Karpas-422 (cell line): ENCODE results near the gene DCST2. TPM values are rescaled to one million over a fixed set of nuclear protein-coding genes. Genes with fewer than 3 reads are reported as not detected.

Experiments
- DNase-seq: peaks from one replicate; pipeline ENCODE4 v3.0.0-alpha.2; 2015
- H2AFZ ChIP-seq: fragments of 200-600 bp; sonication (generic); 2 replicates; pipeline ENCODE4 v1.6.1; 2014; ENCODE audit warnings: antibody characterized with exemption, low read length, mixed read lengths
- H3K27ac ChIP-seq: fragments of 200-600 bp; sonication (generic); 2 replicates; pipeline ENCODE4 v1.5.1; 2014; ENCODE audit warnings: mild to moderate bottlenecking, low read length, moderate library complexity
- H3K27me3 ChIP-seq: fragments of 200-600 bp; sonication (generic); 2 replicates; pipeline ENCODE4 v1.6.1; 2014; ENCODE audit warnings: low read length, mixed read lengths
- H3K36me3 ChIP-seq: fragments of 200-600 bp; sonication (generic); 2 replicates; pipeline ENCODE4 v1.6.1; 2014; ENCODE audit warnings: low read length, mixed read lengths; ENCODE audit not compliant: insufficient read depth
- H3K4me1 ChIP-seq: fragments of 200-600 bp; sonication (generic); 2 replicates; pipeline ENCODE4 v1.6.1; 2014; ENCODE audit warnings: mild to moderate bottlenecking, low read length, mixed read lengths
- H3K4me2 ChIP-seq: fragments of 200-600 bp; sonication (generic); 2 replicates; pipeline ENCODE4 v1.6.1; 2014; ENCODE audit warnings: low read length, low read depth, mild to moderate bottlenecking; ENCODE audit not compliant: poor library complexity, severe bottlenecking
- H3K4me3 ChIP-seq: fragments of 200-600 bp; sonication (generic); 2 replicates; pipeline ENCODE4 v1.5.1; 2014; ENCODE audit warnings: mild to moderate bottlenecking, antibody characterized with exemption, low read length, mixed read lengths
- H3K79me2 ChIP-seq: fragments of 200-600 bp; sonication (generic); 2 replicates; pipeline ENCODE4 v1.6.1; 2014; ENCODE audit warnings: mild to moderate bottlenecking, low read length, mixed read lengths
- H3K9ac ChIP-seq: fragments of 200-600 bp; sonication (generic); 2 replicates; pipeline ENCODE4 v1.6.0; 2014; ENCODE audit warnings: low read length
- H3K9me2 ChIP-seq: fragments of 200-600 bp; sonication (generic), shearing (Covaris generic); replicated peaks from 2 replicates; pipeline ENCODE4 v1.6.0; 2014; ENCODE audit warnings: mild to moderate bottlenecking, low read length, moderate library complexity; ENCODE audit not compliant: insufficient read depth
- H3K9me3 ChIP-seq: fragments of 300-700, 200-600 bp; sonication (generic); 2 replicates; pipeline ENCODE4 v1.6.1; 2014; ENCODE audit warnings: low read length, mixed read lengths
- H4K20me1 ChIP-seq: fragments of 200-600 bp; sonication (generic); 2 replicates; pipeline ENCODE4 v1.6.1; 2014; ENCODE audit warnings: mild to moderate bottlenecking, antibody characterized with exemption, low read length, low read depth; ENCODE audit not compliant: insufficient read depth
- total RNA-seq: library from RNA; depleted of rRNA; stranded (reverse); fragments of >200 nt; shearing (Covaris generic); gene quantifications from 2 replicates; pipeline ENCODE4 v1.2.3, GENCODE V29; 2014; ENCODE audit warnings: low replicate concordance

Gene DCST2
- total RNA-seq, 1 experiment from 2014 or later, result 3.5 TPM

- Histone ChIP-seq H3K9ac (no peak overlapping the region), H3K79me2 (no peaks in the 10 kb centered on the region), H3K27me3 (no peaks in the 10 kb centered on the region), H3K9me3 (no peaks in the 10 kb centered on the region), H2AFZ (no peak overlapping the region), H4K20me1 (no peaks in the 10 kb centered on the region), H3K4me2 (no peak overlapping the region), H3K36me3 (no peaks in the 10 kb centered on the region), H3K4me3 (no peak overlapping the region), H3K9me2 (no peaks in the 10 kb centered on the region), H3K27ac (no peak overlapping the region), H3K4me1 (no peaks in the 10 kb centered on the region)
- no peak for DNase-seq
These were observed 5.2 kb upstream of the DCST2 start for GRCh38 chr1:155038602-155039307.

GRCh38 chr1:155037851-155038441 lies 4.4 kb upstream of the DCST2 start:
- Histone ChIP-seq H3K4me1 (no peaks in the 10 kb centered on the region), H4K20me1 (no peaks in the 10 kb centered on the region), H3K9me2 (no peaks in the 10 kb centered on the region), H3K9me3 (no peaks in the 10 kb centered on the region), H3K36me3 (no peaks in the 10 kb centered on the region), H3K27ac (no peak overlapping the region), H3K79me2 (no peaks in the 10 kb centered on the region), H2AFZ (no peak overlapping the region), H3K9ac (no peak overlapping the region), H3K27me3 (no peaks in the 10 kb centered on the region), H3K4me2 (no peak overlapping the region), H3K4me3 (no peak overlapping the region)
- DNase-seq, result no peak

GRCh38 chr1:155037043-155037442 lies 3.5 kb upstream of the DCST2 start:
- Histone ChIP-seq H3K9ac (no peak overlapping the region), H3K79me2 (no peaks in the 10 kb centered on the region), H2AFZ (no peak overlapping the region), H3K27ac (no peak overlapping the region), H4K20me1 (no peaks in the 10 kb centered on the region), H3K4me1 (no peaks in the 10 kb centered on the region), H3K4me2 (no peak overlapping the region), H3K9me3 (no peaks in the 10 kb centered on the region), H3K9me2 (no peaks in the 10 kb centered on the region), H3K4me3 (no peak overlapping the region), H3K36me3 (no peaks in the 10 kb centered on the region), H3K27me3 (no peaks in the 10 kb centered on the region)
- no peak for DNase-seq

- no peaks in the 10 kb centered on the region for H4K20me1 ChIP-seq
- H3K79me2 ChIP-seq, result no peaks in the 10 kb centered on the region
- no peaks in the 10 kb centered on the region for H3K36me3 ChIP-seq
- no peak overlapping the region for H3K9ac ChIP-seq
- DNase-seq, result no peak
- no peaks in the 10 kb centered on the region for H3K9me3 ChIP-seq
- no peak overlapping the region for H3K27ac ChIP-seq
- H2AFZ ChIP-seq, result no peak overlapping the region
- no peaks in the 10 kb centered on the region for H3K4me1 ChIP-seq
- H3K9me2 ChIP-seq, result no peaks in the 10 kb centered on the region
- H3K27me3 ChIP-seq, result no peaks in the 10 kb centered on the region
- H3K4me2 ChIP-seq, result no peak overlapping the region
- H3K4me3 ChIP-seq, result no peak overlapping the region
These were observed 2.4 kb upstream of the DCST2 start for GRCh38 chr1:155035936-155036335.

- no peaks in the 10 kb centered on the region for H3K36me3 ChIP-seq
- H3K9ac ChIP-seq, result no peak overlapping the region
These were observed 982 bp upstream of the DCST2 start for GRCh38 chr1:155034318-155035208.

GRCh38 chr1:155032886-155033285 lies 695 bp downstream of the DCST2 start:
- H3K27ac ChIP-seq, result no peak overlapping the region

More at GRCh38 chr1:155034318-155035208, 982 bp upstream of the DCST2 start:
- Histone ChIP-seq H3K79me2 (no peaks in the 10 kb centered on the region), H3K9me2 (no peaks in the 10 kb centered on the region), H4K20me1 (no peaks in the 10 kb centered on the region), H3K4me3 (no peak overlapping the region), H2AFZ (no peak overlapping the region), H3K4me1 (no peaks in the 10 kb centered on the region), H3K9me3 (no peaks in the 10 kb centered on the region), H3K27ac (no peak overlapping the region), H3K4me2 (no peak overlapping the region), H3K27me3 (no peaks in the 10 kb centered on the region)
- no peak for DNase-seq

GRCh38 chr1:155030899-155031298 lies 2.7 kb downstream of the DCST2 start:
- Histone ChIP-seq H3K36me3 (no peaks in the 10 kb centered on the region), H4K20me1 (no peaks in the 10 kb centered on the region), H3K27ac (no peak overlapping the region), H3K9ac (no peak overlapping the region), H3K4me1 (no peaks in the 10 kb centered on the region), H3K9me3 (no peaks in the 10 kb centered on the region), H3K4me2 (no peak overlapping the region), H3K79me2 (no peaks in the 10 kb centered on the region), H3K9me2 (no peaks in the 10 kb centered on the region), H2AFZ (no peak overlapping the region), H3K4me3 (no peak overlapping the region), H3K27me3 (no peaks in the 10 kb centered on the region)
- DNase-seq, result no peak

More at GRCh38 chr1:155032886-155033285, 695 bp downstream of the DCST2 start:
- Histone ChIP-seq H3K27me3 (no peaks in the 10 kb centered on the region), H3K4me2 (no peak overlapping the region), H3K9me3 (no peaks in the 10 kb centered on the region), H3K4me1 (no peaks in the 10 kb centered on the region), H3K4me3 (no peak overlapping the region), H3K36me3 (no peaks in the 10 kb centered on the region), H2AFZ (no peak overlapping the region), H3K79me2 (no peaks in the 10 kb centered on the region), H3K9ac (no peak overlapping the region), H3K9me2 (no peaks in the 10 kb centered on the region), H4K20me1 (no peaks in the 10 kb centered on the region)
- DNase-seq, result no peak

GRCh38 chr1:155030243-155030795 lies 3.3 kb downstream of the DCST2 start:
- Histone ChIP-seq H2AFZ (no peak overlapping the region), H3K4me1 (no peaks in the 10 kb centered on the region), H4K20me1 (no peaks in the 10 kb centered on the region), H3K4me2 (no peak overlapping the region), H3K36me3 (no peaks in the 10 kb centered on the region), H3K27me3 (no peaks in the 10 kb centered on the region), H3K4me3 (no peak overlapping the region), H3K9me2 (no peaks in the 10 kb centered on the region), H3K9ac (no peak overlapping the region), H3K79me2 (no peaks in the 10 kb centered on the region), H3K27ac (no peak overlapping the region), H3K9me3 (no peaks in the 10 kb centered on the region)
- no peak for DNase-seq
